PC-3 (cell line): ENCODE results near the gene P2RY6. TPM values are rescaled to one million over a fixed set of nuclear protein-coding genes. Genes with fewer than 3 reads are reported as not detected.

ENCODE experiments used
- ATAC-seq: fragments of 200-7000 bp; cut with Tn5 transposase; 2 replicates; pipeline ENCODE4 v1.9.1; 2020; ENCODE audit warnings: mild to moderate bottlenecking, moderate library complexity
- BruUV-seq: library from RNA; stranded (reverse); fragments of 400-500 nt; replicated peaks from 2 replicates; lab custom pipeline; 2021; lab: Mats Ljungman, UMichigan
- CTCF ChIA-PET: fragments of 300-600 bp; sonication (Branson Sonifier 250); formaldehyde crosslinking; loops from one replicate; lab custom pipeline; 2022; ENCODE audit warnings: antibody characterized with exemption; lab: Charles Lee
- POLR2A ChIA-PET: fragments of 300-600 bp; sonication (Branson Sonifier 250); formaldehyde crosslinking; loops from one replicate; lab custom pipeline; 2022; ENCODE audit warnings: antibody characterized with exemption; ENCODE audit not compliant: unreplicated experiment; lab: Charles Lee
- DNase-seq: peaks from one replicate; pipeline ENCODE4 v3.0.0-alpha.2; 2015
- H2AFZ ChIP-seq: fragments of 300-600 bp; sonication (generic); 2 replicates; pipeline ENCODE4 v1.6.0; 2016; ENCODE audit warnings: antibody characterized with exemption, low read length
- H3F3A ChIP-seq: fragments of 300-600 bp; sonication (generic); one replicate; pipeline ENCODE4 v1.6.0; 2017; ENCODE audit warnings: antibody characterized with exemption, low read length, control low read depth, mild to moderate bottlenecking; ENCODE audit not compliant: unreplicated experiment
- H3K27ac ChIP-seq: fragments of 300-600 bp; sonication (generic); 2 replicates; pipeline ENCODE4 v1.5.1; 2016; ENCODE audit warnings: mild to moderate bottlenecking, low read length
- H3K27me3 ChIP-seq: fragments of 300-600 bp; sonication (generic); 2 replicates; pipeline ENCODE4 v1.6.1; 2016; ENCODE audit warnings: low read length, mixed read lengths
- H3K36me3 ChIP-seq: fragments of 300-600 bp; sonication (generic); 2 replicates; pipeline ENCODE4 v1.6.1; 2016; ENCODE audit warnings: low read depth, mixed run types, low read length, mixed read lengths
- H3K4me1 ChIP-seq: fragments of 300-600 bp; sonication (generic); 2 replicates; pipeline ENCODE4 v1.5.1; 2016; ENCODE audit warnings: low read length; ENCODE audit not compliant: insufficient read depth
- H3K4me2 ChIP-seq: fragments of 300-600 bp; sonication (generic); 2 replicates; pipeline ENCODE4 v1.6.0; 2016; ENCODE audit warnings: low read length
- H3K4me3 ChIP-seq: fragments of 300-600 bp; sonication (generic); 2 replicates; pipeline ENCODE4 v1.5.1; 2016; ENCODE audit warnings: mild to moderate bottlenecking, low read length, mixed read lengths
- H3K79me2 ChIP-seq: fragments of 300-600 bp; sonication (generic); 2 replicates; pipeline ENCODE4 v1.6.1; 2017; ENCODE audit warnings: low read length, mixed read lengths
- H3K9ac ChIP-seq: fragments of 300-600 bp; sonication (generic); 2 replicates; pipeline ENCODE4 v1.6.0; 2016; ENCODE audit warnings: mild to moderate bottlenecking, low read length
- H3K9me2 ChIP-seq: fragments of 300-600 bp; sonication (generic); replicated peaks from 2 replicates; pipeline ENCODE4 v1.6.1; 2016; ENCODE audit warnings: mixed run types, low read length, mixed read lengths
- H3K9me3 ChIP-seq: fragments of 300-600 bp; sonication (generic); 2 replicates; pipeline ENCODE4 v1.6.1; 2016; ENCODE audit warnings: low read length, mixed read lengths
- H4K20me1 ChIP-seq: fragments of 300-600 bp; sonication (generic); 2 replicates; pipeline ENCODE4 v1.6.1; 2016; ENCODE audit warnings: low read length, mixed read lengths
- EZH2 ChIP-seq: fragments of 300-600 bp; sonication (generic); IDR thresholded peaks from one replicate; pipeline ENCODE4 v1.6.1; 2017; ENCODE audit warnings: antibody characterized with exemption, mild to moderate bottlenecking, low read length; ENCODE audit not compliant: unreplicated experiment
- EZH2phosphoT487 ChIP-seq: fragments of 300-600 bp; sonication (generic); IDR thresholded peaks from 2 replicates; pipeline ENCODE4 v1.6.1; 2018; ENCODE audit warnings: mild to moderate bottlenecking, antibody characterized with exemption, low read length, borderline replicate concordance
- intact Hi-C: fragments of 100-400 bp; cut with micrococcal nuclease; formaldehyde crosslinking; loops from 2 replicates; pipeline ENCODE4 v1.9.0; 2023
- total RNA-seq: library from RNA; depleted of rRNA; stranded (reverse); fragments of >200 nt; gene quantifications from 2 replicates; pipeline ENCODE4 v1.2.3, GENCODE V29; 2014
- TF ChIP-seq, protein P1 (sequence below): fragments of 300-600 bp; sonication (generic); conservative IDR thresholded peaks from 2 replicates; pipeline ENCODE4 v1.5.1; 2017; ENCODE audit warnings: antibody characterized with exemption, low read depth, mild to moderate bottlenecking, low read length

P2RY6 gene
- total RNA-seq, 1 experiment from 2014 or later, result 2.0 TPM

DNA sequence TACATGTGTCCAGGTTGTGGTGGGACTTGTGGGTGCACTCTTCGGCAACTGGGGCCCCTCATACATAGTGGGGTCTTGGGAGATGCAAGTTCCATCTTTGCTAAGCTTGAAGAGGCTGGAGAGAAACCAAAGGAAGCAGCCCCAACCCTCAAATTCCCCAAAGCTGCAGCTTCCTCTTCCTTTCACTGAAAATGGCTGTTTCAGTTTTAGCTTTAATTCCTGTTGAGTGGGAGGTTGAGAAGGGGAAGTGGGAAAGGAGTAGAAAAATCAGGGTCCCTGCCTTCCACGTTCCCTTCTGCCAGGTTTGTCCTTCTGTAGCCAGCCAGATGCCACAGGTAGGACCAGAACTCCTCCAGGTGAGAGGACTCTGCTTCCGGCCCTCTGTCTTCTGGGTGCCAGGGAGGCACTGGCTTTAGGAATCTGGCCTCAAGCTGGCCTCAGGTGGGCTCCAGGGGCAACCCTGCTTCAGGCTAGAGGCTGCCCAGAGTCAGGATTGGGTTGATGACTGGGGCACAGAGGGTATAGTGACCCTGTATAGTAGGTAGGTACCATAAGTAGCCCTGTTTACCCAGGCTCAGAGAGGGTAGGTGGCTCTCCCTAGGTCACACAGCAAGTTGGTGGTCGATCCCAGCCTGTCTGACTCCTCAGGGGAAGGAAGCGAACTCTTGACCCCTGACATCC, 16.2 kb downstream of the P2RY6 start:
- Histone ChIP-seq H3F3A (no peaks in the 10 kb centered on the region), H4K20me1 (no peaks in the 10 kb centered on the region), H3K36me3 (no peaks in the 10 kb centered on the region), H3K9me3 (no peaks in the 10 kb centered on the region), H3K27ac (peak overlapping the region; percentile 41), H3K4me2 (no peak overlapping the region), H3K9ac (no peak overlapping the region), H2AFZ (no peak overlapping the region), H3K4me3 (no peak overlapping the region), H3K9me2 (no peaks in the 10 kb centered on the region), H3K27me3 (no peaks in the 10 kb centered on the region), H3K79me2 (no peaks in the 10 kb centered on the region), H3K4me1 (peaks cover 11% of the 10 kb centered on the region)
- ChIA-PET POLR2A (interaction anchor here (0.6 to 1.0 kb wide), 2 partner anchors 11 to 103 kb away, joined by 4 to 5 read pairs; no protein-coding TSS in a partner anchor), CTCF (interaction anchor here (0.6 to 0.7 kb wide), 2 partner anchors 88 to 297 kb away, joined by 3 to 5 read pairs; no protein-coding TSS in a partner anchor)
- ATAC-seq (no peak), DNase-seq (no peak)
- intact Hi-C loops, result loop anchor here (5.0 to 10.0 kb wide), 2 partner anchors 41 to 364 kb away; no protein-coding TSS in a partner anchor
- TF ChIP-seq, protein P1, sequence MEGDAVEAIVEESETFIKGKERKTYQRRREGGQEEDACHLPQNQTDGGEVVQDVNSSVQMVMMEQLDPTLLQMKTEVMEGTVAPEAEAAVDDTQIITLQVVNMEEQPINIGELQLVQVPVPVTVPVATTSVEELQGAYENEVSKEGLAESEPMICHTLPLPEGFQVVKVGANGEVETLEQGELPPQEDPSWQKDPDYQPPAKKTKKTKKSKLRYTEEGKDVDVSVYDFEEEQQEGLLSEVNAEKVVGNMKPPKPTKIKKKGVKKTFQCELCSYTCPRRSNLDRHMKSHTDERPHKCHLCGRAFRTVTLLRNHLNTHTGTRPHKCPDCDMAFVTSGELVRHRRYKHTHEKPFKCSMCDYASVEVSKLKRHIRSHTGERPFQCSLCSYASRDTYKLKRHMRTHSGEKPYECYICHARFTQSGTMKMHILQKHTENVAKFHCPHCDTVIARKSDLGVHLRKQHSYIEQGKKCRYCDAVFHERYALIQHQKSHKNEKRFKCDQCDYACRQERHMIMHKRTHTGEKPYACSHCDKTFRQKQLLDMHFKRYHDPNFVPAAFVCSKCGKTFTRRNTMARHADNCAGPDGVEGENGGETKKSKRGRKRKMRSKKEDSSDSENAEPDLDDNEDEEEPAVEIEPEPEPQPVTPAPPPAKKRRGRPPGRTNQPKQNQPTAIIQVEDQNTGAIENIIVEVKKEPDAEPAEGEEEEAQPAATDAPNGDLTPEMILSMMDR, result no peak
- no peak for TF ChIP-seq EZH2
- no TSS peak for BruUV-seq

- Histone ChIP-seq H3K9me2 (no peaks in the 10 kb centered on the region), H2AFZ (peak overlapping the region; percentile 71), H3K27me3 (no peaks in the 10 kb centered on the region), H3K36me3 (no peaks in the 10 kb centered on the region), H4K20me1 (no peaks in the 10 kb centered on the region), H3K79me2 (no peaks in the 10 kb centered on the region), H3K4me1 (peaks cover 11% of the 10 kb centered on the region), H3F3A (no peaks in the 10 kb centered on the region), H3K27ac (peak overlapping the region; percentile 41), H3K4me3 (peak overlapping the region; percentile 19; the same call in 1 of the 2 replicates), H3K4me2 (peak overlapping the region; percentile 69), H3K9ac (no peak overlapping the region; the same call in 1 of the 2 replicates), H3K9me3 (no peaks in the 10 kb centered on the region)
- ChIA-PET CTCF (interaction anchor here (0.6 to 1.3 kb wide), 5 partner anchors 19 to 298 kb away, joined by 3 to 10 read pairs (median 4); no protein-coding TSS in a partner anchor), POLR2A (interaction anchor here (0.6 to 1.0 kb wide), 2 partner anchors 12 to 103 kb away, joined by 4 to 5 read pairs; no protein-coding TSS in a partner anchor)
- ATAC-seq (peak; percentile 79), DNase-seq (peak; percentile 82)
- no peak for TF ChIP-seq EZH2phosphoT487
- TF ChIP-seq, protein P1, result peak; percentile 99
- no TSS peak for BruUV-seq
- intact Hi-C loops, result loop anchor here (1.0 to 10.0 kb wide), 3 partner anchors 42 to 364 kb away; no protein-coding TSS in a partner anchor
Observed at GRCh38 chr11:73288873-73289707, 17.0 kb downstream of the P2RY6 start.
